Hematopoietic multipotent progenitor cell treated with erythropoietin and hydrocortisone succinate and interleukin-3 and kit ligand, for 8 days (in vitro differentiated cells): ENCODE data around the gene NDUFB10.
"Not testable (repeated sequence)": the region's sequence is repeated elsewhere in the genome, so short reads cannot be mapped to it uniquely, and the experiment has no call there.

Experiments
- DNase-seq: peaks from one replicate; pipeline ENCODE4 v3.0.0-alpha.2; 2015

NDUFB10 gene

GRCh38 chr16:1947369-1947670 lies 12.0 kb upstream of the NDUFB10 start:
- no peak for DNase-seq

- no peak for DNase-seq
Observed at GRCh38 chr16:1949507-1949906, 9.8 kb upstream of the NDUFB10 start.

- no peak for DNase-seq
Observed at GRCh38 chr16:1950047-1950446, 9.3 kb upstream of the NDUFB10 start.

- DNase-seq: no peak
Observed at GRCh38 chr16:1950559-1950958, 8.8 kb upstream of the NDUFB10 start.

- no peak for DNase-seq
Observed at GRCh38 chr16:1953734-1954133, 5.6 kb upstream of the NDUFB10 start.

- not testable (repeated sequence) for DNase-seq
Observed at GRCh38 chr16:1957434-1958142, 1.8 kb upstream of the NDUFB10 start.

GRCh38 chr16:1958143-1958491 lies 1.2 kb upstream of the NDUFB10 start:
- DNase-seq: not testable (repeated sequence)

GRCh38 chr16:1958715-1959268 lies 546 bp upstream of the NDUFB10 start:
- DNase-seq: no peak

DNA sequence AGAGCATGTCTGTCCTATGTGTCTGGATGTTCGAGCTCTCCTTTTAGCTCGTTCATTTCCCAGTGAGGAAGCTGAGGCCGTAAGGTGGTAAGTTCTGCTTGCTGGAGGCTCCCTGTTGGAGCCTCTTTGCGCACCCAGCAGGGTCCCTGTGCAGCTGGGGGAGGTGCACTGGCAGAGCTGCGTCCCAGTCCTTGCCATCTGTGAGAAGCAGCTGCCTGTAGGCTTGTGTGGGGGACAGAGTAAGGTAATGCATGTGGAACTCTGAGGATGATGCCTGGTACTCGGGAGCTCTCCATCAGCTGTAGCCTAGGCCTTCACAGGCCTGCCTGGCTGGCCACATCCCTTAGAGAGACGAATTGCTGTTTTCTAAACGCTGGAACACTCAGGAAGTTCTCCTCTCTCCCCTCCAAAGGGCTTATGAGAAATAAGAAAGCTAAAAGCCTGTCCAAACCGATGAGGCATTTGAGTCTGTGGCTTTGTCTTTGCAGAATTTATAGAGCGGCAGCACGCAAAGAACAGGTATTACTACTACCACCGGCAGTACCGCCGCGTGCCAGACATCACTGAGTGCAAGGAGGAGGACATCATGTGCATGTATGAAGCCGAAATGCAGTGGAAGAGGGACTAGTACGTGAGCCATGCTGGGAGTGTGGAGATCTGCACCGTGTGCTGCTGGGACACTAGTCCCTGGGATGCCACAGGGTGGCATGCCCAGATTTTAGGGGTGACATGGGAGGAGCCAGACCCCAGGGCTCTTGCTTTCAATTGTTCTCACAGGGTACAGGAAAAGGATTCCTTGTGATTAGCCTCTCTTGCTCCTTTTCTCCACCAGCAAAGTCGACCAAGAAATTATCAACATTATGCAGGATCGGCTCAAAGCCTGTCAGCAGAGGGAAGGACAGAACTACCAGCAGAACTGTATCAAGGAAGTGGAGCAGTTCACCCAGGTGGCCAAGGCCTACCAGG lies 1.6 kb downstream of the NDUFB10 start:
- DNase-seq: peak; percentile 73

GRCh38 chr16:1961651-1962067 lies 2.3 kb downstream of the NDUFB10 start:
- DNase-seq: no peak

DNA sequence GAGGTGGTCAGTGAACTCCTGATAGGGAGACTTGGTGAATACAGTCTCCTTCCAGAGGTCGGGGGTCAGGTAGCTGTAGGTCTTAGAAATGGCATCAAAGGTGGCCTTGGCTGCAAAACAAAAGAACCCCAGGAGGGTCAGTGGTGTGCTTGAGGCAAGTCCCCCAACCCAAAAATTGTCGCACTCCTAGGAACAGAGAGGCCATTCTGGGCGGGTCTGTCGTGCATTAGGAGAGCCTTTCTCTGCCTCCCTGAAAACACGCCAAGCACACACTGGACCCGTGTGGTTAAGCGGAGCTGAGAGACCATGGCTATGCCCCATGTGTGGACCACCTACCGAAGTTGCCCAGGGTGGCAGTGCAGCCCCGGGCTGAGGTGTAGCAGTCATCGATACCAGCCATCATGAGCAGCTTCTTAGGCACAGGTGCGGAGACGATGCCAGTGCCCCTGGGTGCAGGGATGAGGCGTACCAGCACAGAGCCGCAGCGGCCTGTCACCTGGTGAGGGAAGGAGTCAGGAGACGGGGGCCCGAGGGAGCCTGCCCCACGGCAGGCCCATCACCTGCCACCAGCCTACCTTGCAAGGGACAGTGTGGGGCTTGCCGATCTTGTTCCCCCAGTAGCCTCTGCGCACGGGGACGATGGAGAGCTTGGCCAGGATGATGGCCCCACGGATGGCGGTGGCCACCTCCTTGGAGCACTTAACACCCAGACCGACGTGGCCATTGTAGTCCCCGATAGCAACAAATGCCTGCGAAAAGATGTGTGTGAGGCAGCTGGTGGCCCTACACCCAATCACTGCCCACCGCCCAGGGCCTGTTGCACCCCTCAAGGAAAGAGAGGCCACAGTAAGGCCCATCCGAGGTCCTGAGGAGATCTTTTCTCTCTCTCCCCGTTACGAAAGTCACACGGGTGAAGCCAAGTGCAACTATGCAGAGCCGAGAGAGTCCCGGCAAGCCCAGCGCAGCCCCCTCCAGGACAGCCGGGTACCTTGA lies 3.1 kb downstream of the NDUFB10 start:
- not testable (repeated sequence) for DNase-seq

- peak; percentile 51 for DNase-seq
Observed at GRCh38 chr16:1963806-1964505, 4.6 kb downstream of the NDUFB10 start.

GRCh38 chr16:1964506-1965395 lies 5.4 kb downstream of the NDUFB10 start, which contains the start of gene RPS2:
Gene RPS2 (minus strand): TSS chr16:1964826. CDS start chr16:1964625, 201 bp downstream.
- peak; percentile 98 for DNase-seq

DNA sequence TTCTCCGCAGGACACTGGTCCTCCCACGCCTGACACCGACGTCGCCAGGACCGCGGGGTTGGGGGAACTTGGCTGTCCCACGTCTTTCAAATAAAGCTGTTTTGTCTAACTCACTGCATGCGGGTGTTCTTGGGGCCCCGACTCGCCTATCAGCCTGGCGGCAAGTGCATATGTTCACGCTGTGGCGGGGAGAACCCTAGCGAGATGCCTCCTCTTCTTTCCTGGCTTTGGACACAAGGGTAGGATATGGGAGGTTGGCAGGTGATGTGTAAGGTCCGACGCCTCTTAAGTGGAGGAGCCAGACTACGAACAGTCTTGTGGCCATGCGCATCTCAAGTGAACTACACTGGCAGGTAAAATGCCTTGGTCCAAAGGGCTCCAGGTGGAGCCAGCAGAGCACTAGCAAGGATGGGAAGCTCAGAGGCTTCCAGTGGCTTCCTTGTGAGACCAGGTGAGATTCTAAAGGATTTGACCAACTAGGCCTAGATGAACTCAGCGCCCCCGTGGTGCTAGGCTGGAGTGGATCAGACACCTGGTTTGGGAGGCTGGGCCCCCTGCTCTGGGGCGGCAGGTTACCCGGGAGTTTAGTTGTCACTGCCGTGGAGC lies 6.2 kb downstream of the NDUFB10 start:
- DNase-seq: peak; percentile 25

DNA sequence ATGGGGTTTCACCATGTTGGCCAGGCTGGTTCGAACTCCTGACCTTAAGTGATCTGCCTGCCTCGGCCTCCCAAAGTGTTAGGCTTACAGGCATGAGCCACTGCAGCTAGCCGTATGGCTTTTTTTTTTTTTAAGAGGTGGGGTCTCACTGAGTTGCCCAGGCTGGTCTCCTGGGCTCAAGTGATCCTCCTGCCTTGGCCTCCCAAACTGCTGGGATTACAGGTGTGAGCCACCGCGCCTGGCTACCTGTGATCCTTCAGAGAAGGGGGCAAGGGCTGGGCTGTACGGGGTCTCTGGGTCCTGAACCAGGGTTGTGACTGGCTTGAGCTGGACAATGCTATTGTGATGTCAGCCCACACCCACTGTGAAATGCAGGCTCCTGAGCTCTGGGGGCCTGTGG lies 7.1 kb downstream of the NDUFB10 start, which contains the start of gene RNF151:
TSS of gene RNF151 (plus strand) at position 397 of the 400 bp plus-strand sequence. CDS start 26 bp downstream, outside the sequence.
- no peak for DNase-seq

DNA sequence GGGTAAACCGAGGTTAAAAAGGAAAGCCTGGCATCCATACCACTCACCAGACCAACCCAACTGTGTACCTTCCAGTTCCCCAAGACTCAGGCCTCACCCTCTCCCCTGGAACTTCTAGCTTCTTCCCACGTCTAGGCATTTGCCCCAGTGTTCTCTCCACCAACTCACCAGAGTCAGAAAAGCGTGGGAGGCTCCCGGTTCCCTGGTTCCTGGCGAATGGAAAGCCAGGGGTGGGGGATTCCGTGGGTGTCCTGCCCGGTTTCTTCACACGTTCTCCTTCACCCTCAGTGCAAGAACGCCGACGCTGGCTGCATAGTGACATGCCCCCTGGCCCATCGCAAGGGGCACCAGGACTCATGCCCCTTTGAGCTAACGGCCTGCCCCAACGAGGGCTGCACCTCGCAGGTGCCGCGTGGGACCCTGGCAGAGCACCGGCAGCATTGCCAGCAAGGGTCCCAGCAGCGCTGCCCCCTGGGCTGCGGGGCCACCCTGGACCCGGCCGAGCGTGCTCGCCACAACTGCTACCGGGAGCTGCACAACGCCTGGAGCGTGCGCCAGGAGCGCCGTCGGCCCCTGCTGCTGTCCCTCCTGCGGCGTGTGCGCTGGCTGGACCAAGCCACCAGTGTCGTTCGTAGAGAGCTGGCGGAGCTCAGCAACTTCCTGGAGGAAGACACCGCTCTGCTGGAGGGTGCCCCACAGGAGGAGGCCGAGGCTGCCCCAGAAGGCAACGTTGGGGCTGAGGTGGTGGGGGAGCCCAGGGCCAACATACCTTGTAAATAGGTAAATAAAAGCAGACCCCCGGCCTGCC lies 9.0 kb downstream of the NDUFB10 start:
- DNase-seq: no peak

DNA sequence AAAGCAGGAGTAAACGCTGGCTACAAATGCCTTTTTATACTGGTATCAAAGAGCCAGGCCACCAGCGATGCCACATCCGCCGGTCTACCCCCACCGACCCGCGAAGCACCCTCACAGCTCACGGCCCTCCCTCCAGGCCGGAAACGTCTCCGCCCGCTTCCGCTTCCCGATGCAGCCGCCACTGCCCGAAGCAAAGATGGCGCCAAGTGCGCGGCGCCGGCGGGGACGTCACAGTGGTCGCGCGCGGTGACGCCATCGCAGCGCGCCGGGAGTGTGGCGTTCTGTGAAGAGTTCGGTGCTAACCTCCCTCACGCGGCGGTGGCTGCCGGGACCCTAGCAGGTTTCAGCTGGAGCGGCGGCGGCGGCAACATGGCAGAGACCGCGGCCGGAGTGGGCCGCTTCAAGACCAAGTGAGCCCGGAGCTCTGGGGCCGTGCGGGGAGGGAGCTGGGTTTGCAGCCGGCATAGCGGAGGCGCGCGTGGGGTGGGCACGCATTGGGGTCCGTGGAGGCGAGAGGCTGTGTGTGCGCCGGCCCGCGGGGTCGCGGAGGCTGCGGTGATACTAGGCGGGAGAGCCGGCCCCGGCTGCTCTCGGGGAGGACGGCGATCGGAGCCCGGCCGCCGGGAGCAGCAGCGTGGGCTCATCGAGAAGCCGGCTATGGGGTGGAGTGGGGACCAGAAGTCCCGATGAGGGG lies 12.6 kb downstream of the NDUFB10 start, which contains the start of gene TBL3:
TSS of gene TBL3 (plus strand) at position 258 of the 694 bp plus-strand sequence. CDS start at position 370, 112 bp downstream.
- peak; percentile 93 for DNase-seq

DNA sequence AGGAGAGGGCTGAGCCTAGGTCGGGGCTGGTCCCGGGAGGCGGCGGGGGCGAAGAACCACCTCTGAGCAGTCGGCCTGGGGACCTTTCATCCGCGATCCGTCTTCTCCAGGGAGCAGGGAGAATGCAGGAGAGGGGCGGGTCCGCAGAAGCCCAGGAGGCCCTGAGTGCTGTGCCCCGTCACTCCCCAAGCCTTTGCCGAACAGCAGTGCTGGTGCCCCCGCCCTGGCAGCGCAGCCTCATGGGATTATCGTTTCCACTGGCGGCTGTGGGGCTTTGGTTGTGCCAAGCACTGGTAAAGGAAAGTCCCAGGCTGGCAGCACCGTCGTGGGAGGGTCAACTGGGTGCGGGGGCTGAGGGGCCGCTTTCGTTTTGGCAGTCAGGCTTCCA lies 13.1 kb downstream of the NDUFB10 start:
- peak; percentile 56 for DNase-seq
